A549 (cell line): ENCODE data around the gene COPZ2. TPM values are rescaled to one million over a fixed set of nuclear protein-coding genes. Genes with fewer than 3 reads are reported as not detected.

Experiments
- ATAC-seq, 2 experiments: fragments of 200-7000 bp in 1 of 2; fragments of >200 bp in 1 of 2; cut with Nextera tagmentation in 1 of 2; cut with Tn5 transposase in 1 of 2; 3 replicates each; pipeline versions ENCODE4 v1.8.0 to v1.9.1; 2018 to 2020; ENCODE audit warnings: mild to moderate bottlenecking in 1 of 2, moderate library complexity in 1 of 2
- CTCF ChIA-PET: fragments of 300-600 bp; sonication (Branson Sonifier 250); formaldehyde crosslinking; extraction: SDS; loops from one replicate; lab custom pipeline; 2021; ENCODE audit warnings: antibody characterized with exemption, inconsistent platforms; lab: Yijun Ruan, JAX
- POLR2A ChIA-PET: fragments of 350-600 bp; formaldehyde crosslinking; extraction: SDS; loops from one replicate; lab custom pipeline; 2021; ENCODE audit warnings: antibody characterized with exemption, inconsistent platforms; lab: Yijun Ruan, JAX
- DNase-seq, 2 experiments: peaks; one replicate each; pipeline versions ENCODE4 v3.0.0 to v3.0.0-alpha.2; 2011 to 2016; ENCODE audit warnings: low read depth in 1 of 2, low spot score in 1 of 2
- FAIRE-seq: peaks from 2 replicates; lab custom pipeline; 2011; peaks lifted over from hg19 to GRCh38; lab: Jason Lieb, UNC
- H3K27ac ChIP-seq, 2 experiments: fragments of >200 bp; sonication (Bioruptor Twin); formaldehyde crosslinking; 3 replicates each; pipeline ENCODE4 v1.5.1; 2016 to 2017
- H3K4me1 ChIP-seq: fragments of >200 bp; sonication (Bioruptor Twin); formaldehyde crosslinking; 3 replicates; pipeline ENCODE4 v1.6.1; 2016
- H3K4me2 ChIP-seq: fragments of >200 bp; sonication (Bioruptor Twin); formaldehyde crosslinking; 3 replicates; pipeline ENCODE4 v1.6.1; 2016
- H3K4me3 ChIP-seq: fragments of >200 bp; sonication (Bioruptor Twin); formaldehyde crosslinking; 3 replicates; pipeline ENCODE4 v1.5.1; 2016
- H3K9me3 ChIP-seq: fragments of >200 bp; sonication (Bioruptor Twin); formaldehyde crosslinking; 3 replicates; pipeline ENCODE4 v1.6.1; 2016
- BHLHE40 ChIP-seq: IDR thresholded peaks from 2 replicates; pipeline ENCODE4 v1.6.1; 2012; ENCODE audit warnings: low read depth, low read length, inconsistent platforms
- CBX8 ChIP-seq: fragments of 200-600 bp; sonication (generic); IDR thresholded peaks from 2 replicates; pipeline ENCODE4 v1.6.1; 2016
- CEBPB ChIP-seq, 2 experiments: fragments of >200 bp in 1 of 2; sonication (Bioruptor Twin) in 1 of 2; formaldehyde crosslinking in 1 of 2; IDR thresholded peaks; 2 replicates each; pipeline ENCODE4 v1.6.1; 2012 to 2016
- CTCF ChIP-seq: fragments of >200 bp; sonication (Bioruptor Twin); formaldehyde crosslinking; IDR thresholded peaks from 3 replicates; pipeline ENCODE4 v1.5.1; 2016
- EHF ChIP-seq: fragments of 250-450 bp; sonication (Bioruptor Pico); IDR thresholded peaks from 2 replicates; pipeline ENCODE4 v1.5.0; 2020; ENCODE audit warnings: mild to moderate bottlenecking
- EHMT2 ChIP-seq: fragments of 200-600 bp; sonication (generic); IDR thresholded peaks from 2 replicates; pipeline ENCODE4 v1.6.1; 2016; ENCODE audit warnings: antibody characterized with exemption, low read depth, mild to moderate bottlenecking, moderate library complexity
- EP300 ChIP-seq, 2 experiments: fragments of >200 bp; sonication (Bioruptor Twin); formaldehyde crosslinking; IDR thresholded peaks; 2 replicates in 1 of 2; 3 replicates in 1 of 2; pipeline ENCODE4 v1.6.1; 2016 to 2017
- ESRRA ChIP-seq: fragments of 150-350 bp; IDR thresholded peaks from 2 replicates; pipeline ENCODE4 v1.6.1; 2014; ENCODE audit warnings: mild to moderate bottlenecking, low read length, borderline replicate concordance
- GATA3 ChIP-seq: IDR thresholded peaks from 2 replicates; pipeline ENCODE4 v1.6.1; 2012; ENCODE audit warnings: borderline replicate concordance
- HDAC2 ChIP-seq: fragments of 200-600 bp; sonication (generic); IDR thresholded peaks from 2 replicates; pipeline ENCODE4 v1.6.1; 2016
- HES2 ChIP-seq: fragments of >200 bp; sonication (Bioruptor Twin); formaldehyde crosslinking; IDR thresholded peaks from 2 replicates; pipeline ENCODE4 v1.6.1; 2016
- HEYL ChIP-seq: fragments of 250-450 bp; sonication (Bioruptor Pico); IDR thresholded peaks from 2 replicates; pipeline ENCODE4 v1.8.0; 2021; ENCODE audit warnings: mild to moderate bottlenecking, moderate library complexity
- HOXB13 ChIP-seq: fragments of 250-450 bp; sonication (Bioruptor Pico); IDR thresholded peaks from 2 replicates; pipeline ENCODE4 v1.5.0; 2020; ENCODE audit warnings: low read depth, mild to moderate bottlenecking, moderate library complexity
- HOXB5 ChIP-seq: fragments of 250-450 bp; sonication (Bioruptor Pico); IDR thresholded peaks from 2 replicates; pipeline ENCODE4 v1.5.0; 2020; ENCODE audit warnings: mild to moderate bottlenecking, moderate library complexity
- KDM1A ChIP-seq: fragments of 200-600 bp; sonication (generic); IDR thresholded peaks from 2 replicates; pipeline ENCODE4 v1.6.1; 2016; ENCODE audit warnings: low read depth, mild to moderate bottlenecking
- MAZ ChIP-seq: fragments of 150-350 bp; IDR thresholded peaks from 2 replicates; pipeline ENCODE4 v1.6.1; 2014; ENCODE audit warnings: antibody characterized with exemption, low read depth, low read length, borderline replicate concordance
- MYC ChIP-seq: IDR thresholded peaks from 2 replicates; pipeline ENCODE4 v1.6.1; 2012; ENCODE audit warnings: mild to moderate bottlenecking, inconsistent platforms, low read length, improper control_type of control experiment, borderline replicate concordance
- NR3C1 ChIP-seq: fragments of >200 bp; sonication (Bioruptor Twin); formaldehyde crosslinking; IDR thresholded peaks from 3 replicates; pipeline ENCODE4 v1.6.1; 2017
- PHF8 ChIP-seq: fragments of 200-600 bp; sonication (generic); IDR thresholded peaks from 2 replicates; pipeline ENCODE4 v1.6.1; 2016; ENCODE audit warnings: low read depth, mild to moderate bottlenecking, antibody characterized with exemption, moderate library complexity, borderline replicate concordance
- POLR2A ChIP-seq: IDR thresholded peaks from 2 replicates; pipeline ENCODE4 v1.6.1; 2012; ENCODE audit warnings: mild to moderate bottlenecking, low read length
- RAD21 ChIP-seq, 2 experiments: fragments of >200 bp in 1 of 2; sonication (Bioruptor Twin) in 1 of 2; formaldehyde crosslinking in 1 of 2; IDR thresholded peaks in 1 of 2; conservative IDR thresholded peaks in 1 of 2; 2 replicates in 1 of 2; 3 replicates in 1 of 2; pipeline ENCODE4 v1.6.1; 2012 to 2018; ENCODE audit warnings: inconsistent platforms in 1 of 2
- RARB ChIP-seq: fragments of 250-450 bp; sonication (Bioruptor Pico); IDR thresholded peaks from 2 replicates; pipeline ENCODE4 v1.8.0; 2021; ENCODE audit warnings: mild to moderate bottlenecking, moderate library complexity
- RCOR1 ChIP-seq: fragments of 150-350 bp; IDR thresholded peaks from 2 replicates; pipeline ENCODE4 v1.6.1; 2014; ENCODE audit warnings: antibody characterized with exemption, low read length, low read depth
- REST ChIP-seq: fragments of 200-600 bp; sonication (generic); IDR thresholded peaks from 2 replicates; pipeline ENCODE4 v1.6.1; 2016; ENCODE audit warnings: antibody characterized with exemption, mild to moderate bottlenecking, moderate library complexity
- RFX5 ChIP-seq: fragments of 450-650 bp; IDR thresholded peaks from 2 replicates; pipeline ENCODE4 v1.7.1; 2014; ENCODE audit warnings: antibody characterized with exemption, mild to moderate bottlenecking, moderate library complexity
- SMC3 ChIP-seq: fragments of >200 bp; sonication (Bioruptor Twin); formaldehyde crosslinking; IDR thresholded peaks from 3 replicates; pipeline ENCODE4 v1.6.1; 2018; ENCODE audit warnings: inconsistent platforms
- TP53 ChIP-seq: fragments of 250-450 bp; sonication (Bioruptor Pico); IDR thresholded peaks from 2 replicates; pipeline ENCODE4 v1.5.0; 2021; ENCODE audit warnings: mild to moderate bottlenecking, moderate library complexity
- ZC3H11A ChIP-seq: fragments of 450-650 bp; IDR thresholded peaks from 2 replicates; pipeline ENCODE4 v1.6.1; 2014; ENCODE audit warnings: antibody characterized with exemption, mild to moderate bottlenecking
- ZSCAN20 ChIP-seq: fragments of 250-450 bp; sonication (Bioruptor Pico); IDR thresholded peaks from 2 replicates; pipeline ENCODE4 v1.8.0; 2022; ENCODE audit warnings: mild to moderate bottlenecking, moderate library complexity
- WGBS: methylation state at CpG from one replicate; pipeline ENCODE4 v1.1.6; 2017; ENCODE audit errors: missing lambda C conversion rate; 5-methylcytosine and 5-hydroxymethylcytosine counted together
- polyA plus RNA-seq, 4 experiments: library from polyadenylated mRNA; depleted of rRNA in 3 of 4; stranded (reverse); fragments of >200 nt; fragmentation: RNase III in 1 of 4; extraction: RNeasy Plus Mini Kit Qiagen cat#74134 plus additional on column Dnase treatment in 1 of 4; gene quantifications; 2 replicates in 3 of 4; 3 replicates in 1 of 4; pipeline ENCODE4 v1.2.3, GENCODE V29; 2011 to 2017
- TF ChIP-seq, protein P1 (sequence below): IDR thresholded peaks from 2 replicates; pipeline ENCODE4 v1.6.1; 2012; ENCODE audit warnings: low read depth, borderline replicate concordance
- TF ChIP-seq, protein P2 (sequence below): fragments of 250-450 bp; sonication (Bioruptor Pico); IDR thresholded peaks from 2 replicates; pipeline ENCODE4 v1.5.0; 2020; ENCODE audit warnings: low read depth, mild to moderate bottlenecking, moderate library complexity
- TF ChIP-seq, protein P3 (sequence below): IDR thresholded peaks from 2 replicates; pipeline ENCODE4 v1.6.1; 2012

The COPZ2 gene
- polyA plus RNA-seq, 2 of the 4 experiments (the other 2 are of a cell fraction) = 10.6 to 19.3 TPM

DNA sequence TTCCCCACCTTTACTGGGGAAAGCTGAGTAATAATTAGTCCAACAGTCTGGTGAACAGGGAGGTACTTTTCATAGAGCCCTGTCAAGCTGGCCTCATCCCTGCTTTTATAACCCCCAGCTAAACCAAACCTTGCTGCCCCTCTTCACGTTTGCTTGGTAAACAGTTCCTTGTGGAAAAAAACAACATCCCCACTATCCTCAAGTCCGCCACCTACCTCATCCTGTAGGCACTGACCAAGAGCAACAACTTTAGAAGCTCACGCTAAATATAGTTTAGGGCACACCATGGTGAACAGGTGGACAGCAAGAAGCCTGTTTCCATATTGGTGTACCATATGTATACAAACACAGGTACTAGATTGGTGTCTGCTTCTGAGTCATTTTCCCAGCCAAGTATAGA is 27.0 kb upstream of the COPZ2 start:
- no peak for ATAC-seq
- no peak for DNase-seq
- FAIRE-seq = no peak
- no peaks in the 10 kb centered on the region for H3K9me3 ChIP-seq
- POLR2A ChIA-PET = interaction anchor here (1.0 to 3.8 kb wide), 3 partner anchors 9 to 16 kb away, joined by 3 to 34 read pairs (median 3); partner anchors contain the start of gene NFE2L1
- H3K4me2 ChIP-seq = no peak overlapping the region
- H3K4me3 ChIP-seq = no peak overlapping the region
- 86% methylated on average over 3 of the region's 3 CpGs for WGBS
- H3K4me1 ChIP-seq = no peaks in the 10 kb centered on the region
- no peak overlapping the region for H3K27ac ChIP-seq
- TF ChIP-seq CEBPB (IDR thresholded peaks at IDR 0.05) (no peak), SMC3 (no peak), ESRRA (no peak), TP53 (CRISPR knock-in tag) (no peak), CBX8 (no peak), HOXB5 (CRISPR knock-in tag) (no peak), POLR2A (no peak), GATA3 (no peak), MAZ (no peak), ZC3H11A (no peak), RCOR1 (no peak), RFX5 (no peak), NR3C1 (no peak), HES2 (no peak), HEYL (CRISPR knock-in tag) (no peak), EHMT2 (no peak), KDM1A (no peak), HOXB13 (CRISPR knock-in tag) (no peak), REST (no peak)
- CTCF ChIA-PET = interaction anchor here (0.6 to 46.6 kb wide), 5 partner anchors 5 to 886 kb away, joined by 3 to 1398 read pairs (median 4); partner anchors contain the start of genes COPZ2 and NFE2L1

DNA sequence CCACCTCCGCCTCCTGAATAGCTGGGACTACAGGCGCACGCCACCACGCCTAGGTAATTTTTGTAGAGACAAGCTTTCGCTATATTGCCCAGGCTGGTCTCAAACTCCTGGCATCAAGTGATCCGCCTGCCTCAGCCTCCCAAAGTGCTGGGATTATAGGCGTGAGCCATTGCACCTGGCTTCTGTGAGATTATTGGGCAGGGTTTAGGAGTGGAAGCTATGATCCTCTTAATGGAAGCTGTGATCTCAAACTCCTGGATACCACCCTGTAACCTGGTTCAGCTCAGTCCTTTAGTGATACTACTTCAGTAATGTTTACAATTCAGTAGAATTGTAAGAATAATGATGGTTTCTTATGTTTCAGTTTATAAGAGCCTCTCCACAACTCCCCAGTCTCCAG is 24.7 kb upstream of the COPZ2 start:
- Histone ChIP-seq H3K9me3 (no peaks in the 10 kb centered on the region), H3K4me3 (no peak overlapping the region), H3K4me2 (no peak overlapping the region), H3K4me1 (no peaks in the 10 kb centered on the region), H3K27ac (no peak overlapping the region)
- 95% methylated on average over 7 of the region's 7 CpGs for WGBS
- no peak for DNase-seq
- POLR2A ChIA-PET = interaction anchor here (0.9 to 5.4 kb wide), 3 partner anchors 14 to 38 kb away, joined by 3 to 57 read pairs (median 4); partner anchors contain the start of gene NFE2L1
- FAIRE-seq = no peak
- TF ChIP-seq BHLHE40 = no peak
- TF ChIP-seq NR3C1 = no peak
- no peak for TF ChIP-seq EP300 (IDR thresholded peaks at IDR 0.05)
- no peak for TF ChIP-seq MYC
- TF ChIP-seq CTCF = no peak
- TF ChIP-seq, protein P1, sequence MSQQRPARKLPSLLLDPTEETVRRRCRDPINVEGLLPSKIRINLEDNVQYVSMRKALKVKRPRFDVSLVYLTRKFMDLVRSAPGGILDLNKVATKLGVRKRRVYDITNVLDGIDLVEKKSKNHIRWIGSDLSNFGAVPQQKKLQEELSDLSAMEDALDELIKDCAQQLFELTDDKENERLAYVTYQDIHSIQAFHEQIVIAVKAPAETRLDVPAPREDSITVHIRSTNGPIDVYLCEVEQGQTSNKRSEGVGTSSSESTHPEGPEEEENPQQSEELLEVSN = no peak
- TF ChIP-seq RARB = no peak
- TF ChIP-seq, protein P2, sequence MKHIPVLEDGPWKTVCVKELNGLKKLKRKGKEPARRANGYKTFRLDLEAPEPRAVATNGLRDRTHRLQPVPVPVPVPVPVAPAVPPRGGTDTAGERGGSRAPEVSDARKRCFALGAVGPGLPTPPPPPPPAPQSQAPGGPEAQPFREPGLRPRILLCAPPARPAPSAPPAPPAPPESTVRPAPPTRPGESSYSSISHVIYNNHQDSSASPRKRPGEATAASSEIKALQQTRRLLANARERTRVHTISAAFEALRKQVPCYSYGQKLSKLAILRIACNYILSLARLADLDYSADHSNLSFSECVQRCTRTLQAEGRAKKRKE (CRISPR knock-in tag) = no peak
- no peak for TF ChIP-seq PHF8
- no peak for TF ChIP-seq ZSCAN20 (CRISPR knock-in tag)
- TF ChIP-seq HDAC2 = no peak
- no peak for TF ChIP-seq POLR2A
- TF ChIP-seq, protein P3, sequence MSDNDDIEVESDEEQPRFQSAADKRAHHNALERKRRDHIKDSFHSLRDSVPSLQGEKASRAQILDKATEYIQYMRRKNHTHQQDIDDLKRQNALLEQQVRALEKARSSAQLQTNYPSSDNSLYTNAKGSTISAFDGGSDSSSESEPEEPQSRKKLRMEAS = no peak
- TF ChIP-seq CEBPB (IDR thresholded peaks at IDR 0.05) = no peak
- TF ChIP-seq EHF (CRISPR knock-in tag) = no peak
- TF ChIP-seq GATA3 = no peak
- no peak for TF ChIP-seq HOXB13 (CRISPR knock-in tag)
- TF ChIP-seq RAD21 (conservative IDR thresholded peaks at IDR 0.05 in 1 of 2, IDR thresholded peaks at IDR 0.05 in 1 of 2) = no peak
- no peak for TF ChIP-seq SMC3
- no peak for TF ChIP-seq CBX8
- no peak for ATAC-seq
- CTCF ChIA-PET = interaction anchor here (1.8 to 46.6 kb wide), 3 partner anchors 7 to 35 kb away, joined by 4 to 1398 read pairs (median 1398); partner anchors contain the start of genes COPZ2 and NFE2L1
